ENCODE results near the gene KCNJ5. TPM values are rescaled to one million over a fixed set of nuclear protein-coding genes. Genes with fewer than 3 reads are reported as not detected.

The KCNJ5 gene
- total RNA-seq, 1 experiment from 2014 or later, result 0.11 TPM

GRCh38 chr11:128896356-128896755 is 5.2 kb downstream of the KCNJ5 start:
- Mint-ChIP-seq H3K9me3 (no peaks in the 10 kb centered on the region; a peak in 2 of 5 replicates), H3K36me3 (ENCODE audit: insufficient read depth in 1 of 3, low read depth in 3 of 3) (no peaks in the 10 kb centered on the region), H3K4me3 (no peak overlapping the region), H3K27ac (no peak overlapping the region), H3K4me1 (peaks cover 14 to 20% of the 10 kb centered on the region in 2 experiments), H3K27me3 (ENCODE audit: low read depth) (peaks cover 93% of the 10 kb centered on the region)
- no peak overlapping the region for H2BK20ac ChIP-seq (ENCODE audit: low read depth, low read length, poor library complexity, severe bottlenecking)
- peaks cover under 1% of the 10 kb centered on the region for H4K20me1 ChIP-seq (ENCODE audit: control insufficient read depth, insufficient read depth, insufficient read length)
- H2BK15ac ChIP-seq (ENCODE audit: low read depth, low read length), result no peak overlapping the region
- H3K27ac ChIP-seq (ENCODE audit: insufficient read length, low read depth, low read length), result no peak overlapping the region
- H2BK5ac ChIP-seq (ENCODE audit: insufficient read length, low read length), result no peak overlapping the region
- no peak overlapping the region for H4K8ac ChIP-seq (replicated peaks; ENCODE audit: insufficient read length, low read depth, low read length)
- no peak overlapping the region for H2BK12ac ChIP-seq (ENCODE audit: insufficient read length, low read depth, low read length)
- H3K79me2 ChIP-seq (ENCODE audit: insufficient read depth, low read length), result no peaks in the 10 kb centered on the region
- H3K79me1 ChIP-seq (ENCODE audit: insufficient read depth, low read depth, low read length, poor library complexity, severe bottlenecking), result no peaks in the 10 kb centered on the region
- no peak for DNase-seq
- no peak overlapping the region for H2AFZ ChIP-seq (ENCODE audit: low read length)
- H3K56ac ChIP-seq (ENCODE audit: insufficient read length, low read depth, low read length), result no peak overlapping the region
- no peaks in the 10 kb centered on the region for H3K23me2 ChIP-seq (ENCODE audit: insufficient read length, low read depth, low read length, poor library complexity, severe bottlenecking)
- no peak overlapping the region for H3K9ac ChIP-seq (ENCODE audit: extremely low read depth, insufficient read length, low read length)
- TF ChIP-seq, protein P1, sequence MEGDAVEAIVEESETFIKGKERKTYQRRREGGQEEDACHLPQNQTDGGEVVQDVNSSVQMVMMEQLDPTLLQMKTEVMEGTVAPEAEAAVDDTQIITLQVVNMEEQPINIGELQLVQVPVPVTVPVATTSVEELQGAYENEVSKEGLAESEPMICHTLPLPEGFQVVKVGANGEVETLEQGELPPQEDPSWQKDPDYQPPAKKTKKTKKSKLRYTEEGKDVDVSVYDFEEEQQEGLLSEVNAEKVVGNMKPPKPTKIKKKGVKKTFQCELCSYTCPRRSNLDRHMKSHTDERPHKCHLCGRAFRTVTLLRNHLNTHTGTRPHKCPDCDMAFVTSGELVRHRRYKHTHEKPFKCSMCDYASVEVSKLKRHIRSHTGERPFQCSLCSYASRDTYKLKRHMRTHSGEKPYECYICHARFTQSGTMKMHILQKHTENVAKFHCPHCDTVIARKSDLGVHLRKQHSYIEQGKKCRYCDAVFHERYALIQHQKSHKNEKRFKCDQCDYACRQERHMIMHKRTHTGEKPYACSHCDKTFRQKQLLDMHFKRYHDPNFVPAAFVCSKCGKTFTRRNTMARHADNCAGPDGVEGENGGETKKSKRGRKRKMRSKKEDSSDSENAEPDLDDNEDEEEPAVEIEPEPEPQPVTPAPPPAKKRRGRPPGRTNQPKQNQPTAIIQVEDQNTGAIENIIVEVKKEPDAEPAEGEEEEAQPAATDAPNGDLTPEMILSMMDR (conservative IDR thresholded peaks at IDR 0.05), result no peak
- H3K4me2 ChIP-seq (ENCODE audit: insufficient read depth, insufficient read length, low read length), result no peak overlapping the region
- H3K27me3 ChIP-seq (ENCODE audit: insufficient read depth, low read length), result peaks cover 41% of the 10 kb centered on the region
- no peaks in the 10 kb centered on the region for H3K9me3 ChIP-seq (ENCODE audit: control insufficient read depth, low read depth, low read length)
- H3K23ac ChIP-seq (ENCODE audit: insufficient read length, low read depth, low read length), result no peak overlapping the region
- no peak overlapping the region for H4K5ac ChIP-seq (ENCODE audit: insufficient read length, low read depth, low read length)
- no peak overlapping the region for H3K18ac ChIP-seq (ENCODE audit: insufficient read length, low read depth, low read length)
- no peak overlapping the region for H3K14ac ChIP-seq (ENCODE audit: insufficient read depth, low read length)
- no CpG with 5 or more reads among the region's 2 CpGs for whole genome bisulfite sequencing (ENCODE audit: extremely low coverage, insufficient read length, low lambda C conversion rate)
- H4K91ac ChIP-seq (ENCODE audit: insufficient read length, low read depth, low read length), result no peak overlapping the region
- no peaks in the 10 kb centered on the region for H3K4me1 ChIP-seq (ENCODE audit: insufficient read depth, low read length)
- H3K4ac ChIP-seq (ENCODE audit: low read depth, low read length), result no peak overlapping the region
- H2AK5ac ChIP-seq (ENCODE audit: insufficient read length, low read length), result no peak overlapping the region
- H2BK120ac ChIP-seq (ENCODE audit: low read depth, low read length, poor library complexity, severe bottlenecking), result no peak overlapping the region
- H3T11ph ChIP-seq (ENCODE audit: low read length), result no peak overlapping the region

Measured in H9 (cell line).